ENCODE results near the gene ADAM19. TPM values are rescaled to one million over a fixed set of nuclear protein-coding genes. Genes with fewer than 3 reads are reported as not detected.

Gene ADAM19
- polyA plus RNA-seq, 1 of the 3 experiments (the other 2 are of a cell fraction), result 46.9 TPM

GRCh38 chr5:157464519-157465171 lies 110.9 kb downstream of the ADAM19 start:
- Histone ChIP-seq H4K20me1 (ENCODE audit: insufficient read depth) (no peaks in the 10 kb centered on the region), H3K9ac (peak overlapping the region; percentile 36; the same call in 1 of the 2 replicates), H3K9me2 (no peaks in the 10 kb centered on the region), H3K79me2 (ENCODE audit: insufficient read depth) (peaks cover 13% of the 10 kb centered on the region), H3K4me3 (ENCODE audit: low read depth in 2 of 2, low read length in 1 of 2) (no peak overlapping the region), H3F3A (replicated peaks; ENCODE audit: insufficient read depth) (peaks cover 20% of the 10 kb centered on the region), H3K4me2 (peak overlapping the region; percentile 17; the same call in 1 of the 2 replicates), H3K9me3 (no peaks in the 10 kb centered on the region), H3K36me3 (replicated peaks in 1 of 2; ENCODE audit: control insufficient read depth in 1 of 2, insufficient read depth in 2 of 2, low read length in 1 of 2) (no peaks in the 10 kb centered on the region), H2AFZ (ENCODE audit: low read depth) (0 out of 2 replicates have a peak overlapping the region, but pooled peaks have one; percentile 26), H3K4me1 (ENCODE audit: control insufficient read depth in 1 of 2, insufficient read depth in 2 of 2, low read depth in 1 of 2, low read length in 1 of 2) (peaks cover 11 to 14% of the 10 kb centered on the region in 2 experiments; a peak in 3 of 4 replicates), H3K27ac (ENCODE audit: low read depth in 2 of 2, low read length in 1 of 2) (peak overlapping the region; percentile 60 to 88; a peak in 3 of 4 replicates), H3K27me3 (ENCODE audit: insufficient read depth) (no peaks in the 10 kb centered on the region)
- ChIA-PET CTCF (interaction anchor here (1.1 kb wide), 2 partner anchors 9 to 136 kb away, joined by 3 to 4 read pairs; no protein-coding TSS in a partner anchor), POLR2A (no interaction called here)
- DNase-seq, result no peak
- WGBS (ENCODE audit: low lambda C conversion rate), result 6% methylated on average over 4 of the region's 4 CpGs
- TF ChIP-seq TEAD4 (IDR thresholded peaks at IDR 0.05; ENCODE audit: borderline replicate concordance, insufficient read depth) (no peak), RXRA (IDR thresholded peaks at IDR 0.05; ENCODE audit: borderline replicate concordance, low read depth) (no peak), EP300 (IDR thresholded peaks at IDR 0.05; ENCODE audit: borderline replicate concordance in 1 of 2, low read depth in 1 of 2, low read length in 1 of 2) (0 out of 4 replicates have a peak, but pooled peaks of 1 of the 2 experiments have one; percentile 23), CTCF (IDR thresholded peaks at IDR 0.05) (no peak), IRF3 (IDR thresholded peaks at IDR 0.05; ENCODE audit: low read depth, low read length) (no peak), RFX5 (IDR thresholded peaks at IDR 0.05; ENCODE audit: low read length) (no peak), SIN3A (IDR thresholded peaks at IDR 0.05; ENCODE audit: borderline replicate concordance, low read depth, low read length) (no peak), JUND (IDR thresholded peaks at IDR 0.05) (peak; percentile 90), TAF1 (IDR thresholded peaks at IDR 0.05; ENCODE audit: borderline replicate concordance, low read depth, low read length) (no peak), EZH2phosphoT487 (IDR thresholded peaks at IDR 0.05; ENCODE audit: borderline replicate concordance, low read depth) (no peak), USF1 (IDR thresholded peaks at IDR 0.05; ENCODE audit: borderline replicate concordance, low read depth) (no peak), USF2 (IDR thresholded peaks at IDR 0.05; ENCODE audit: borderline replicate concordance, low read depth, low read length) (no peak), NFIC (IDR thresholded peaks at IDR 0.05; ENCODE audit: borderline replicate concordance) (no peak; the same call in 1 of the 2 replicates), GABPA (IDR thresholded peaks at IDR 0.05; ENCODE audit: low read depth) (no peak), FOXM1 (IDR thresholded peaks at IDR 0.05; ENCODE audit: low read depth) (no peak), PBX3 (IDR thresholded peaks at IDR 0.05) (peak; percentile 45), REST (IDR thresholded peaks at IDR 0.05; ENCODE audit: low read depth, low read length) (no peak), MAX (IDR thresholded peaks at IDR 0.05; ENCODE audit: low read depth) (0 out of 2 replicates have a peak, but pooled peaks have one; percentile 29), FOSL2 (IDR thresholded peaks at IDR 0.05; ENCODE audit: borderline replicate concordance, low read depth) (peak; percentile 93), RAD21 (IDR thresholded peaks at IDR 0.05; ENCODE audit: low read length) (no peak), SMC3 (IDR thresholded peaks at IDR 0.05; ENCODE audit: low read depth, low read length) (no peak), YY1 (IDR thresholded peaks at IDR 0.05; ENCODE audit: low read depth) (no peak), FOXJ3 (CRISPR knock-in tag; IDR thresholded peaks at IDR 0.05) (no peak)

Measured in SK-N-SH (cell line).